VCaP (cell line): ENCODE results near the gene NPC1.

Experiments
- H3K27ac ChIP-seq: fragments of 450-650 bp; 2 replicates; pipeline ENCODE4 v1.5.1; 2017
- CTCF ChIP-seq: fragments of 450-650 bp; conservative IDR thresholded peaks from 2 replicates; pipeline ENCODE4 v1.5.1; 2017; ENCODE audit warnings: mild to moderate bottlenecking, moderate library complexity

NPC1 gene

DNA sequence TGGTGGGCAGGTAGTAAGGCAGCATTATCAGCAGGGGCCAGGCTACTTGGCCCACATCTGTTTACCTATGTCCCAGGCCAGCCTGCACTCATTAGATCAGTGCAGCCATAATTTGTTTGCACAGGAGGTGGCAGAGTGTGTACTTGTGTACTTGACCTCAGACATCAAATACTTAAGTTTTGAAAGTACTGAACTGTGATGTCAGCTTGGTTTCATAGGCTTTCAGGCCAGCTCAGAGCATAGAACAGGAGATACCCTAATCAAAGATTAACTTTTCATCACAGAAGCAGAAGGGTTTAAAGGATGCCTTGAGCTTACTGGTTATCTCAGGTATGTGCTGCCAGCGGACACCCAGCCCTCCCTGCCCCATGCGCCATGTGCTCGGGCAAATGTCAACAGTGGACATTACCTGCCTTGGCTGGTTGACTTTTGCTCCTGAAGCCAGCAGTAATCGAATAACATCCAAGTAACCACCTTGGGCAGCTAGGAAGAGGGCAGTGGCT is 43.2 kb upstream of the NPC1 start:
- peak overlapping the region; percentile 76 for H3K27ac ChIP-seq
- no peak; the same call in 1 of the 2 replicates for TF ChIP-seq CTCF

DNA sequence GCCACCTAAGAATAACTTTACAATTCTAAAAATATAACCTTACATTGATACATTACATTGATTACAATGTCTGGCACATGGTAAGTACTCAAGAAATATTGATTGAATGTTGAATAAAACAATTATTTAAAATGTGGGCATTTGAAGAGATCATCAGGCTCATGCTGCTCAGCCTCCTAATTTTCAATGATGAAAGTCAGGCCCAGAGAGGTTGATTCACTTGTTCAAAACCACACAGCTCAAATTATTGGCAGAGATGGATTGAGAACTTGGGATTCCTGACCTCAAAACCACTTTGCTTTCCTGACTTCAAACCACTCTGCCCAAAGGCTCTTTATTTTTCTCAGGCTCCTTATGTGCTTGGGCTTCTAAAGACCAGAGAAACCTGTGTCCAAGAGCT is 41.7 kb upstream of the NPC1 start:
- TF ChIP-seq CTCF, result no peak
- peak overlapping the region; percentile 76 for H3K27ac ChIP-seq

DNA sequence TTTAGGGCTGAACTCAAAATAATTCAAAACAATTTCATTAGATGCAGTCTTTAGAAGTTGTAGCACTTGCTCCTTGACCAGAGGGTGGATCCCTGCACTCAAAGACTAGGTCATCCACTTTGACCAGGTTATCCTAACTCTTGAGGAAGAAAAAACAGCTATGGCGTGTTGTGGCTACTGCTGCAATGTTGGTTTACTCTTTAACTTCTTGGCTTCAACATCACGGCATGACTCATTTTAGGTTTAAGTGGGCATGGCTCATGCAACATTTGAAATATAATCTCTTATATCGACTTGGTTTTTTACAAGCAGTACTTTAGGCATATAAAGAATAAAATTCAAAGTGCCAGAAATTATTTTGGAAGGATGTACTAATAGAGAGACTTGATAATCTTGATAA is 41.0 kb upstream of the NPC1 start:
- no peak for TF ChIP-seq CTCF
- peak overlapping the region; percentile 76 for H3K27ac ChIP-seq

- peak overlapping the region; percentile 76 for H3K27ac ChIP-seq
- TF ChIP-seq CTCF, result no peak
Measured at GRCh38 chr18:23626451-23627279, 40.4 kb upstream of the NPC1 start.

GRCh38 chr18:23623040-23623439 is 36.7 kb upstream of the NPC1 start:
- no peak overlapping the region for H3K27ac ChIP-seq

GRCh38 chr18:23619388-23619881 is 33.1 kb upstream of the NPC1 start:
- peak overlapping the region; percentile 57; the same call in 1 of the 2 replicates for H3K27ac ChIP-seq

More at GRCh38 chr18:23623040-23623439, 36.7 kb upstream of the NPC1 start:
- TF ChIP-seq CTCF, result no peak

More at GRCh38 chr18:23619388-23619881, 33.1 kb upstream of the NPC1 start:
- TF ChIP-seq CTCF, result no peak
